Colonic mucosa (tissue), 4 donors: ENCODE data around the gene SPEM2. TPM values are rescaled to one million over a fixed set of nuclear protein-coding genes. Genes with fewer than 3 reads are reported as not detected.

ENCODE experiments used
- DNase-seq: peaks from one replicate; pipeline ENCODE4 v3.0.0-alpha.2; 2020
- H3K27ac ChIP-seq: fragments of 200-600 bp; one replicate; pipeline ENCODE4 v1.8.0; 2021
- H3K27me3 ChIP-seq: fragments of 200-600 bp; one replicate; pipeline ENCODE4 v1.8.0; 2021
- H3K36me3 ChIP-seq: fragments of 200-600 bp; one replicate; pipeline ENCODE4 v1.8.0; 2021
- H3K4me1 ChIP-seq: fragments of 200-600 bp; one replicate; pipeline ENCODE4 v1.8.0; 2021; ENCODE audit warnings: mild to moderate bottlenecking
- H3K4me3 ChIP-seq: fragments of 200-600 bp; one replicate; pipeline ENCODE4 v1.8.0; 2021
- H3K9ac ChIP-seq, 2 donors: one replicate each; pipeline ENCODE4 v1.7.0; 2013; ENCODE audit warnings: control low read depth in 2 of 2, low read depth in 2 of 2, low read length in 2 of 2
- H3K9me3 ChIP-seq: fragments of 200-600 bp; one replicate; pipeline ENCODE4 v1.8.0; 2021
- CTCF ChIP-seq: fragments of 200-600 bp; IDR thresholded peaks from one replicate; pipeline ENCODE4 v1.8.0; 2022; ENCODE audit warnings: antibody characterized with exemption, mild to moderate bottlenecking
- intact Hi-C: fragments of 100-400 bp; cut with DNase I; formaldehyde crosslinking; loops from one replicate; pipeline ENCODE4 v1.14.1; 2022
- total RNA-seq, 2 donors: library from RNA; stranded (reverse); fragmentation: NEBNext Ultra II Directional in 1 of 2; extraction: Animal tissue kit (Norgen Biotek cat#: 25700) in 1 of 2; gene quantifications; one replicate each; pipeline ENCODE4 v1.2.1, GENCODE V29; 2021
- donor health status: healthy.
- donor health status: DM: no; HTN: no; CAD: no.
- donor health status: DM: no; HTN: no; CAD: no.

Gene SPEM2
- total RNA-seq, 2 donors from 2014 or later: not detected

GRCh38 chr17:7462474-7463371 lies 37.3 kb downstream of the SPEM2 start:
- no peak overlapping the region for H3K9ac ChIP-seq

GRCh38 chr17:7463372-7463846 lies 38.0 kb downstream of the SPEM2 start:
- no peak for DNase-seq
- Histone ChIP-seq H3K27ac (no peak overlapping the region), H3K4me1 (no peaks in the 10 kb centered on the region), H3K9ac (no peak overlapping the region), H3K9me3 (no peaks in the 10 kb centered on the region), H3K36me3 (no peaks in the 10 kb centered on the region), H3K4me3 (no peak overlapping the region), H3K27me3 (no peaks in the 10 kb centered on the region)
- no peak for TF ChIP-seq CTCF
- intact Hi-C loops: no loop called here

More at GRCh38 chr17:7462474-7463371, 37.3 kb downstream of the SPEM2 start:
- no peaks in the 10 kb centered on the region for H3K27me3 ChIP-seq
- H3K27ac ChIP-seq: no peak overlapping the region
- no peaks in the 10 kb centered on the region for H3K4me1 ChIP-seq
- no peak for TF ChIP-seq CTCF
- intact Hi-C loops: no loop called here
- no peak for DNase-seq
- H3K4me3 ChIP-seq: no peak overlapping the region
- H3K36me3 ChIP-seq: no peaks in the 10 kb centered on the region
- no peaks in the 10 kb centered on the region for H3K9me3 ChIP-seq

GRCh38 chr17:7464081-7464480 lies 38.7 kb downstream of the SPEM2 start:
- Histone ChIP-seq H3K4me1 (no peaks in the 10 kb centered on the region), H3K27ac (no peak overlapping the region), H3K27me3 (no peaks in the 10 kb centered on the region), H3K9ac (no peak overlapping the region), H3K9me3 (no peaks in the 10 kb centered on the region), H3K36me3 (no peaks in the 10 kb centered on the region), H3K4me3 (no peak overlapping the region)
- no peak for TF ChIP-seq CTCF
- DNase-seq: no peak
- intact Hi-C loops: no loop called here

- Histone ChIP-seq H3K36me3 (no peaks in the 10 kb centered on the region), H3K4me3 (no peak overlapping the region), H3K9ac (no peak overlapping the region), H3K27ac (no peak overlapping the region), H3K4me1 (no peaks in the 10 kb centered on the region), H3K27me3 (no peaks in the 10 kb centered on the region), H3K9me3 (no peaks in the 10 kb centered on the region)
- intact Hi-C loops: no loop called here
- DNase-seq: no peak
- no peak for TF ChIP-seq CTCF
These were observed 40.3 kb downstream of the SPEM2 start for GRCh38 chr17:7465597-7466275.

GRCh38 chr17:7466318-7466638 lies 40.9 kb downstream of the SPEM2 start:
- H3K4me1 ChIP-seq: no peaks in the 10 kb centered on the region
- TF ChIP-seq CTCF: no peak
- H3K36me3 ChIP-seq: no peaks in the 10 kb centered on the region

More at GRCh38 chr17:7466318-7466638, 40.9 kb downstream of the SPEM2 start:
- no peaks in the 10 kb centered on the region for H3K27me3 ChIP-seq
- H3K4me3 ChIP-seq: no peak overlapping the region
- no peak overlapping the region for H3K9ac ChIP-seq
- intact Hi-C loops: no loop called here
- H3K27ac ChIP-seq: no peak overlapping the region
- no peak for DNase-seq
- H3K9me3 ChIP-seq: no peaks in the 10 kb centered on the region
